NCI-H187 treated with DMSO at 0.1 percent for 48 hours (cell line): ENCODE measurements around the gene B4GAT1.

Source experiments
- DNase-seq: peaks from one replicate; lab custom pipeline; 2025; lab: John Stamatoyannopoulos, UW

B4GAT1 gene

GRCh38 chr11:66336234-66337102, 11.0 kb downstream of the B4GAT1 start, which contains the start of gene RIN1:
Gene RIN1, minus strand, starts transcription at chr11:66336434. Its CDS starts 32 bp downstream, at chr11:66336402.
- no peak for DNase-seq

GRCh38 chr11:66335531-66336233, 11.7 kb downstream of the B4GAT1 start:
- no peak for DNase-seq

- DNase-seq, result no peak
These were observed 12.6 kb downstream of the B4GAT1 start for GRCh38 chr11:66334605-66335442.

GRCh38 chr11:66333896-66334604, 13.4 kb downstream of the B4GAT1 start:
- DNase-seq, result no peak

GRCh38 chr11:66333220-66333877, 14.1 kb downstream of the B4GAT1 start:
- no peak for DNase-seq

- DNase-seq, result no peak
These were observed 14.8 kb downstream of the B4GAT1 start for GRCh38 chr11:66332371-66333219.

DNA sequence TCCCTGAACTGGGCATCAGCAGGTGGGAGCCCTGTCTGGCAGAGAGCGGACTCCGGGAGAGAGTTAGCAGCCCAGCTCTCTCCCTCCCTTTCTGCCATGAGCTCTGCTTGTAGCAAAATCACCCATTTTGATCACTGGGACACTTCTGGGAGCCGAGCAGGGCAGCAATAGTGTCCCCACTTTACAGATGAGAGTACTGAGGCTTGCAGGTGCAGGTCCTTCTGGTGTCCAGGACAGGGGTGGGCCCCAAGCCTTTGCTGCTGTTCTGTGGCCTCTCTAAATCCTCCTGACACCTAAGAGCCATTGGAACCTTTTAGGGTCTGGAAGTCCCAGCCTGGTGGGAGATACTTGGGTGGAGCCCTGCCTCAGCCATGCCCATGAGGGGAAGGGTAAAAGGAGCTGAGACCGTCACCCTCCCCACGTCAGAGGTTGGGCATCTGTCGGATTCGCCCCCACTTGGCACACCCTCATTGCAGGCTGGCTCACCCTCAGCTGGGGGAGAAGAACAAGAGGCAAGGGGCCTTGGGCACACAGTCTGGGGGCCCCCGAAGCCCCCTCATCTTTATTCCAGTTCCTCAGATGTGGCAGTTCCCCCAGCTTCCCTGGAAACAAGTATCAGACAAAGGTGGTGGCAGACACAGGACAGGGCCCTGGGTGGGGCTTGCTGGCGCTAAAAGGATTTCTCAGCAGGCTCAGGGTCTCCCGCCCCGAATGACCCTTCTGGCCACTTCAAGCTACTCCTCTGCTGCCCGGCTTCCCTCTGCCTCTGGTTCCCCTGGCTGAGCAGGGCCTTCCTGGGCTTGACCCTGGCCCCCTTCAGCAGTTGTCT, 15.7 kb downstream of the B4GAT1 start:
- DNase-seq, result no peak

- no peak for DNase-seq
These were observed 16.5 kb downstream of the B4GAT1 start for GRCh38 chr11:66330931-66331330.

GRCh38 chr11:66329165-66329673, 18.2 kb downstream of the B4GAT1 start:
- DNase-seq, result no peak

- no peak for DNase-seq
These were observed 18.9 kb downstream of the B4GAT1 start for GRCh38 chr11:66328302-66329144.

- no peak for DNase-seq
These were observed 19.5 kb downstream of the B4GAT1 start for GRCh38 chr11:66328031-66328301.

- DNase-seq, result no peak
These were observed 20.0 kb downstream of the B4GAT1 start for GRCh38 chr11:66327171-66328030.

DNA sequence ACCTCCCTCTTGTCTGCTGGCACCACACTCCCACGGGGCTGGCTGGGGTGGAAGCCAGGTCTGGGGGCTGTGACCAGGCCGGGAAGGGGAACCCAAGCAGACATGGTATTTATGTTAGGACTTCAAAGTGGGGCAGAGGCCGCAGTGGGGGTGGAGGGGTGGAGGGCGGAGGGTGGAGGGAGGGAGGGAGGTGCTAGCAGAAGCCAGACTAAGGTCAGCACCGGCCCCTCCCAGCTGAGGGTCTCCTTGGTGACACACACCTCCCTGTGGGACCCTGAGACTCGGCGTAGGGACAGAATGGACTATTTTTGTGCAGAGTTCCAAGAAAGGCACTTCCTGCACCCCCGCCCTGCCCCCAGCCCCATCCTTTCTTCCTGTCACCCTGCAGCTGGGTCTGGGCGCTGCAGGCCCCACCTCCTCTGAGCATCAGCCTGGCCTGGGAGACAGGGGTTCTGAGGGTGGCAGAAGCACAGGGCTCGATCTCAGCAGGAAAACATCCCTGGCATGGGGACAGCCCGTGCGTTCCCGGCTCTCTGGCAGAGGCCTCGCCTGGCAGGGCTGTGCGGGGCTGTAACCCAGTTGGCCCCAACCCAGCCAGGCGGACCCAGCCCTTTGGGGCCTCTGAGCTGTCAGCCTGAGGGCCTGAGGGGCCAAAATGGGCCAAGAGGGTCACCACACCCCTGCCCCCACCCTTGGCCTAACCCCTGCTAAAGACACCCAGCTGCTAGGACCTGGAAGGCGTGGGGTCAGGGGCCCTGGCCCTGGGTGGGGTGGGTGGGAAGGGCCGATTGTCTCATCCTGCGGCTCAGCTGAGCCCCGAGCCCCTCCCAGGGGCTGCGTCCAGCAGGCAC, 20.9 kb downstream of the B4GAT1 start:
- DNase-seq, result no peak

- no peak for DNase-seq
These were observed 22.2 kb downstream of the B4GAT1 start for GRCh38 chr11:66325263-66325671.

DNA sequence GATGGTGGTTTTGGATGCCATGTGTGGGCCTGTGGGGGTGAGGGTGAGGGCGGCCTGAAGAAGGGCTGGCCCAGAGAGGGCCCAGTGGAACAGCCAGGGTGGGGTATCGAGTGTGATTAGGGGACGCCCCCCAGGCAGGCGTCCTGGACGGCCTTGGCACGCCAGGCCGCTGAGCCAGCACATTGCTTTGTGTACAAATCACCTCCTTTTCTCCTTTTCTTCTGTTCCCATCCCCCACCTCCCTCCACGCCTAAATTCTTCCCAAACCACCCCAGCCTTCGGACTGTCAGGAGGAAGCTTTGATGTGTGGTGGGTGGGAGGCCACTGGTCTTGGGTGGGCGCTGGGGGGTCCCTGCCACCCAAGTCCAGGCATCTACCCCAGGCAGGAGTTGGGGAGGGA, 22.8 kb downstream of the B4GAT1 start:
- no peak for DNase-seq

DNA sequence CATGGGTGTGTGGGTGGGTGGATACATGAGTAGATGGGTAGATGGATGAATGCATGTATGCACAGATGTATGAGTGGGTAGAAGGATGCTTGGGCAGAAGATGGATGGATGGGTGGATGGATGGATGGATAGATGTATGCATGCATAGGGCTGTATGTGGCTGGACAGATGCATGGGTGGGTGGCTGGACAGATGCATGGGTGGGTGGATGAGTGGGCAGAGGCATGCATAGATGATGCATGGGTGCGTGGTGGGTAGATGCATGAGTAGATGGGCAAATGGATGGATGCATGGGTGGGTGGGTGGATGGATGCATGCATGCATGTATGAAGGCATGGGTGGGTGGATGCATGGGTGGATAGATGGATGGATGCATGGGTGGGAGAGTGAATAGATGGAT, 23.7 kb downstream of the B4GAT1 start:
- DNase-seq, result no peak
